Measurements from ENCODE around the gene ZNF383. TPM values are rescaled to one million over a fixed set of nuclear protein-coding genes. Genes with fewer than 3 reads are reported as not detected.
"Not testable (repeated sequence)": the region's sequence is repeated elsewhere in the genome, so short reads cannot be mapped to it uniquely, and the experiment has no call there.

Gene ZNF383
- total and polyA plus RNA-seq, 8 donors = 2.7 to 5.7 (median 4.1) TPM

DNA sequence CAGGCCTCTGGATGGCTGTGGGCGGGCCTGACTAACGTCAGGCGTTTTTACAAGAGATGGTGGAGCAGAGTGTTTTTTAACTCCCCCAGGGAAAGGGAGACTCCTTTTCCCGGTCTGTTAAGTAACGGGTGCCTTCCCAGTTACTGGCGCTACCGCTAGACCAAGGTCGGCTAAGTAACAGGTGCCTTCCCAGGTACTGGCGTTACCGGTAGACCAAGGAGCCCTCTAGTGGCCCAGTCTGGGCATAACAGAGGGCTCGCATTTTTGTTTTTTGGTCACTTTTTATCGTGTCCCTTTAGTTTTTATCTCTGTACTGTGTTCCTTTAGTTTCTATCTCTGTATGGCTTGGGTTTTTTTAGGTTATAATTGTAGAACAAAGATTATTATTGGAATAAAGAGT lies 10.0 kb downstream of the ZNF383 start:
- peaks cover 0 to 54% (median 19%) of the 10 kb centered on the region in 3 donors for H3K36me3 ChIP-seq
- TF ChIP-seq, protein P1, sequence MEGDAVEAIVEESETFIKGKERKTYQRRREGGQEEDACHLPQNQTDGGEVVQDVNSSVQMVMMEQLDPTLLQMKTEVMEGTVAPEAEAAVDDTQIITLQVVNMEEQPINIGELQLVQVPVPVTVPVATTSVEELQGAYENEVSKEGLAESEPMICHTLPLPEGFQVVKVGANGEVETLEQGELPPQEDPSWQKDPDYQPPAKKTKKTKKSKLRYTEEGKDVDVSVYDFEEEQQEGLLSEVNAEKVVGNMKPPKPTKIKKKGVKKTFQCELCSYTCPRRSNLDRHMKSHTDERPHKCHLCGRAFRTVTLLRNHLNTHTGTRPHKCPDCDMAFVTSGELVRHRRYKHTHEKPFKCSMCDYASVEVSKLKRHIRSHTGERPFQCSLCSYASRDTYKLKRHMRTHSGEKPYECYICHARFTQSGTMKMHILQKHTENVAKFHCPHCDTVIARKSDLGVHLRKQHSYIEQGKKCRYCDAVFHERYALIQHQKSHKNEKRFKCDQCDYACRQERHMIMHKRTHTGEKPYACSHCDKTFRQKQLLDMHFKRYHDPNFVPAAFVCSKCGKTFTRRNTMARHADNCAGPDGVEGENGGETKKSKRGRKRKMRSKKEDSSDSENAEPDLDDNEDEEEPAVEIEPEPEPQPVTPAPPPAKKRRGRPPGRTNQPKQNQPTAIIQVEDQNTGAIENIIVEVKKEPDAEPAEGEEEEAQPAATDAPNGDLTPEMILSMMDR (IDR thresholded peaks at IDR 0.05) = peak in 1 of 4 donors; percentile 18
- peak in 2 of 4 donors; percentile 28 to 30 for ATAC-seq
- no peaks in the 10 kb centered on the region for H3K9me3 ChIP-seq
- peak in 1 of 6 donors; percentile 18 for DNase-seq
- no peaks in the 10 kb centered on the region for H3K4me1 ChIP-seq
- no peak overlapping the region for H3K4me3 ChIP-seq
- WGBS, 2 donors = 61 to 63% methylated on average over 12 of the region's 12 CpGs
- no peak for FAIRE-seq
- H3K27ac ChIP-seq = no peak overlapping the region
- H3K27me3 ChIP-seq = no peaks in the 10 kb centered on the region
- intact Hi-C loops (cut with DNase I) = no loop called here

DNA sequence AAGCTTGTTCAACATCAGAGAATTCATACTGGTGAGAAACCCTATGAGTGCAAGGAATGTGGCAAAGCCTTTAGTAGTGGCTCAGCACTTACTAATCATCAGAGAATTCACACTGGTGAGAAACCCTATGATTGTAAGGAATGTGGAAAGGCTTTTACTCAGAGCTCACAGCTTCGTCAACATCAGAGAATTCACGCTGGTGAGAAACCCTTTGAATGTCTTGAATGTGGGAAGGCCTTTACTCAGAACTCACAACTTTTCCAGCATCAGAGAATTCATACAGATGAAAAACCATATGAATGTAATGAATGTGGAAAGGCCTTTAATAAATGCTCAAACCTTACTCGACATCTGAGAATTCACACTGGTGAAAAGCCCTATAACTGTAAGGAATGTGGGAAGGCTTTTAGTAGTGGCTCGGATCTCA lies 25.2 kb downstream of the ZNF383 start:
- peaks cover 15 to 54% (median 43%) of the 10 kb centered on the region in 3 donors for H3K36me3 ChIP-seq
- H3K9me3 ChIP-seq = peaks cover 0 to 23% (median 7%) of the 10 kb centered on the region in 4 donors
- 98 to 99% methylated on average over 4 of the region's 4 CpGs for WGBS, 2 donors

DNA sequence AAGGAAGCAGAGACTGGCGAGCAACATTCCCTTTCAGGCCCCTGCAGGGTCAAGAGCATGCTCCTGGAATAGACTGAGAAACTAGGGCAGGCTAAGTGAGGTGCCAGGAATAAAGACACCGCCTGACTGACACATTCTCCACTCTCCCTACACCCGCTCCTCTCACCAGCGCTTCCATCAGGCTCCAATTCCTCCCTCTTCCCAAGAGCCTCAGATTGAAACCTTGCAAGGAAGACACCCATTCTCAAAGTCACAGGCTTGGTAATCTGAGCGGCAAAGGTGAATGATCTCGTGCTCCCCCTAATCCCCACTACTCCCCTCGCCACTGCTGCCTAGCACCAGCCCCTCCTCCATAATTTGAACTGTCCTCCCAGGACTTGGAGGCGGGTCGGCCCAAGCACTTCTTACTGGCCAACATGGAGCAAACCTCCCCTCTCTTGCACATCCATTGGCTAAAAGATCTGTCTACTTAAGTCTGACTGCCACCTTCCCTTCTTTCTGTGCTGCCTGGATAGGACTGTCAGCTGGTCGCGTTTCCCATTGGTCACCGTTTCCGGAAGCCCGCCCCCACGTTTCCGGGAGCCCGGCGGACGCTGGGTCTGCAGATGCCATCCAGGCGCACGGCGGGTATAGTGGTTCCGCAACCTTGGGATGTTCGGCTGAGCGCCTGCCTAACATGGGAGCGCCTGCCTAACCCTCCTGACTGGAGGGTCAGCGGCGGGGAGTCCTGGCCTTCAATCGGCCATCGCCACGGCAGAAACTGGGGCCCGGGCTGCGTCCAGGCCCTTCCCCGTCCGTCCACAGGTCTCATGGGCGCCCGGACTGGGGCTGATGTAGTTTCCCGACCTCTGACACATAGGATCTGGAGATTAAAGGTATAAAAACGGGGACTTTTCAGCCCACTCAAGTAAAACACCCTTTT lies 33.6 kb downstream of the ZNF383 start:
- Histone ChIP-seq H3K4me1 (no peaks in the 10 kb centered on the region), H3K27me3 (no peaks in the 10 kb centered on the region), H3K27ac (no peak overlapping the region), H3K4me3 (peak overlapping the region in 3 of 4 donors; percentile 18 to 40 (median 39)), H3K9me3 (peaks cover 0 to 5% (median 0%) of the 10 kb centered on the region in 4 donors), H3K36me3 (no peaks in the 10 kb centered on the region)
- peak; percentile 95 to 99 (median 98) for ATAC-seq
- no peak for FAIRE-seq
- TF ChIP-seq, protein P1 (IDR thresholded peaks at IDR 0.05) = no peak
- intact Hi-C loops (cut with DNase I) = no loop called here
- peak; percentile 54 to 75 (median 72) for DNase-seq
- 1 to 2% methylated on average over 39 of the region's 39 CpGs for WGBS, 2 donors

More for the DNA sequence above, 25.2 kb downstream of the ZNF383 start:
- no peak for ATAC-seq
- DNase-seq = no peak
- no peak for FAIRE-seq
- intact Hi-C loops (cut with DNase I) = no loop called here
- TF ChIP-seq, protein P1 (IDR thresholded peaks at IDR 0.05) = no peak
- H3K4me1 ChIP-seq = no peaks in the 10 kb centered on the region
- no peak overlapping the region for H3K4me3 ChIP-seq
- no peak overlapping the region for H3K27ac ChIP-seq
- no peaks in the 10 kb centered on the region for H3K27me3 ChIP-seq

DNA sequence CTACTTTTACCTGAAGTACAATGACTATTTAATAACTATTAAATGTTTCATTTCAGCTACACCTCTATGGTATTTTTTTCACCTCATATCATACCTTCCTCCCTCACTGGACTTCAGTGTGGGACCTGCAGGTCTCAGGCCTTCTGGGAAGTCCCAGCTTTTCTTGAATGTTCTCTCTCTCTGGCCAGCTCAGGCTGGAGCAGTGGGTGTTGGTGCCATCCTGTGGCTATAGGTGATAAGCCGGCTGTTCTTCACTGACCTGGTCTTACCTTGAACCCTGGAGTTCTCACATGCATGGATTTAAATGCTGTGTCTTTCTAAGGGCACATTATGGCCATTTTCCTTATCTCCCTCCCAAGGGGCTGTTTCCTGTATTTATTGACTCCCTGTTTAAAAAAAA lies 45.0 kb downstream of the ZNF383 start:
- H3K36me3 ChIP-seq; FAIRE-seq; H3K9me3 ChIP-seq; ATAC-seq; H3K4me3 ChIP-seq; intact Hi-C loops (cut with DNase I); H3K27me3 ChIP-seq; H3K4me1 ChIP-seq; H3K27ac ChIP-seq; DNase-seq: not testable (repeated sequence)
- 76 to 100% methylated on average over 1 of the region's 1 CpG for WGBS, 2 donors

DNA sequence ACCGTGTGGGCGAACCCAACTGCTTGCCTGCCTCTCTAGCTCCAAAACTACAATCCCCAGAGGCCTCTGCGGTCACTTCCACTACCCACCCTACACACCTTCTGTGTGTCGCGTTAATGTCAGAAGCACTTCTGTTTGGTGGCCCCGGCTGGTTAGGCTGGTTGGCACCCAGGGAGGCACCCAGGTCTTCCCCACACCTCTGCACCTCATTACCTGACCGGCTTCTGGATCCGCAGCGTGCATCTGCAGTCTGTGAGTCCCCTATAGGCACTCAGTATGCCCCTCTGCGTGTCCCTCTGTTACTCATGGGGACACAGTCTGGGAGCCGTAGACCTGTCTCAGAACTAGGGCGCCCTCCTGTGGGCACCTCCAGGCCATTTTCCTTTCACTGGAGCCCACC lies 49.0 kb downstream of the ZNF383 start:
- WGBS, 2 donors = 89 to 95% methylated on average over 9 to 12 of the region's 12 CpGs
- DNase-seq, ATAC-seq: not testable (repeated sequence)

DNA sequence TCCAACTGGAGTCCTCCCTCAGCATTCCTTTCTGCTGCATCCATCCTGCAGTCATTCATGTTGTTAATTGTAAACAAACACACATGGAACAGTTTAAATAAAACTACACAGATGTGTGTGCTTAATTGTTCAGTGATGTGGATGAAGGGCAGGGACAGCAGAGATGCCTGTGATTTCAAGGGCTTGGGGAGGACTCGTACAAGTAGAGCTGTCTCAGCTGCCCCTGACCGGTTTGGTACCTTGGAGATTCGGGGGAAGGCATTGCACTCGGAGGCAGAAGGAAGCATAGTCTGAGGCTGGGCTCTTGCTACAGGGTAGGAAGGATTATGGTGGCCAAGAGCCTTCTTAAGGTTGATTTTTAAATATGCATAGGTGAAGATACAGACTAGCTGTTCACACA lies 49.7 kb downstream of the ZNF383 start:
- WGBS, 2 donors = 76 to 83% methylated on average over 4 of the region's 4 CpGs
- FAIRE-seq; H3K27ac ChIP-seq; H3K4me1 ChIP-seq; H3K27me3 ChIP-seq; DNase-seq; ATAC-seq; intact Hi-C loops (cut with DNase I); H3K9me3 ChIP-seq; H3K36me3 ChIP-seq; H3K4me3 ChIP-seq: not testable (repeated sequence)

More for the DNA sequence above, 49.0 kb downstream of the ZNF383 start:
- H3K9me3 ChIP-seq; H3K27me3 ChIP-seq; H3K27ac ChIP-seq; H3K4me3 ChIP-seq; FAIRE-seq; H3K4me1 ChIP-seq; H3K36me3 ChIP-seq; intact Hi-C loops (cut with DNase I): not testable (repeated sequence)

DNA sequence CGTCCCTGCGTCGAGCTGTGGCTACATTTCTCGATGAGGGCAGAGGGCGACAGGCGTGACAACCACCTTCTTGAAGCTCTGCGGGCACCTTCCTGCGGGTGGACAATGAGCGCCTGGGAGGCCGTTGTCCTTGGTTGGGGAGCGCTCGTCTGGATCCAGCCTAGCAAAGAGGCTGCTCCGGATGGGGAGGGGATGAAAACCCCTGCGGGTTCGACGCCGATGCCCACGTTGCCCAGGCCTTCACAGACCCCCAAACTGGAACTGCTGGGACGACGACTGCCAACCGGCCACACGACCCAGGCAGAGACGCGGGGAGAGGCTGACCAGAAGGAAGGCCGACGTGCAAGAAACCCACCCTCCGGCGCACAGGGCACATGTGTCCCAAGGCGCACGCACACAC lies 62.6 kb downstream of the ZNF383 start:
- H3K9me3 ChIP-seq; H3K4me3 ChIP-seq; H3K36me3 ChIP-seq; FAIRE-seq; intact Hi-C loops (cut with DNase I); H3K4me1 ChIP-seq; ATAC-seq; DNase-seq; H3K27me3 ChIP-seq; H3K27ac ChIP-seq: not testable (repeated sequence)
- 94 to 97% methylated on average over 22 to 27 of the region's 30 CpGs for WGBS, 2 donors

DNA sequence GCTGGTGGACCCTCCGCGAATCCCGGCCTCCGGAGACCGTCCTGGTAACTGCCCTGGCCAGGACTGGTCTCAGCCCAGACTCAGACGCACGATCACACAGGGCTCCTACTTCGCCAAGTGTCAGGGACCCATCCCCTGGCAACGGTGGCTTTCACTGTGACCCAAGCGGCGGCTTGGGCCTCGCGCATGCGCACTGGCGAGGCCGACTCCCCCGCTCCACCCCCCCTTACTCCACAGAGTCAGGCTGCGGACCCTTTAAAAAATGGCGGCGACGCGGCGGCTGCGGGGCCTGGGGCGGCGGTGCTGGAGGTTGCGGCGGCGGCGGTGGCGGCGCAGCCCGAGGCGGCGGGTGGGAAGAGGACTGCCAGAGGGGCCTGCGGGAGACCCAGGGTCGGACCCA lies 66.0 kb downstream of the ZNF383 start:
- intact Hi-C loops (cut with DNase I); H3K9me3 ChIP-seq; H3K4me1 ChIP-seq; H3K27me3 ChIP-seq; H3K27ac ChIP-seq; DNase-seq; H3K36me3 ChIP-seq; H3K4me3 ChIP-seq; ATAC-seq; FAIRE-seq: not testable (repeated sequence)
- 89% methylated on average over 9 to 20 of the region's 37 CpGs for WGBS, 2 donors

DNA sequence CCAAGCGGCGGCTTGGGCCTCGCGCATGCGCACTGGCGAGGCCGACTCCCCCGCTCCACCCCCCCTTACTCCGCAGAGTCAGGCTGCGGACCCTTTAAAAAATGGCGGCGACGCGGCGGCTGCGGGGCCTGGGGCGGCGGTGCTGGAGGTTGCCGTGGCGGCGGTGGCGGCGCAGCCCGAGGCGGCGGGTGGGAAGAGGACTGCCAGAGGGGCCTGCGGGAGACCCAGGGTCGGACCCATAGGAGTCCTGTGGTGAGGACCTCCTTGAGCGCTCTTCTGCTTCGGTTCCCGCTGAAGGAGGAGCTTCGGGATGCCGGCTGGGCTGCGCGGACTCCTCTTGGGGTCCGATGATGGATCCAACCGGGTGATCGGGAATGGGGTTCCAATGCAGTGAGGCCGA lies 71.2 kb downstream of the ZNF383 start:
- ATAC-seq; intact Hi-C loops (cut with DNase I); H3K36me3 ChIP-seq; H3K27me3 ChIP-seq; H3K9me3 ChIP-seq; H3K4me1 ChIP-seq; H3K27ac ChIP-seq; FAIRE-seq; H3K4me3 ChIP-seq: not testable (repeated sequence)
- peak in 4 of 6 donors; percentile 17 to 84 (median 50) for DNase-seq
- WGBS, 2 donors = 76 to 88% methylated on average over 27 to 28 of the region's 39 CpGs

Measured in pancreas (tissue), 10 donors.